GM19043 (cell line): ENCODE results near the gene CMIP.

Source experiments
- ATAC-seq: cut with Tn5 transposase; IDR thresholded peaks from one replicate; pipeline ENCODE4 v1.9.1; 2021; ENCODE audit warnings: low read depth; ENCODE audit not compliant: unreplicated experiment

Gene CMIP

DNA sequence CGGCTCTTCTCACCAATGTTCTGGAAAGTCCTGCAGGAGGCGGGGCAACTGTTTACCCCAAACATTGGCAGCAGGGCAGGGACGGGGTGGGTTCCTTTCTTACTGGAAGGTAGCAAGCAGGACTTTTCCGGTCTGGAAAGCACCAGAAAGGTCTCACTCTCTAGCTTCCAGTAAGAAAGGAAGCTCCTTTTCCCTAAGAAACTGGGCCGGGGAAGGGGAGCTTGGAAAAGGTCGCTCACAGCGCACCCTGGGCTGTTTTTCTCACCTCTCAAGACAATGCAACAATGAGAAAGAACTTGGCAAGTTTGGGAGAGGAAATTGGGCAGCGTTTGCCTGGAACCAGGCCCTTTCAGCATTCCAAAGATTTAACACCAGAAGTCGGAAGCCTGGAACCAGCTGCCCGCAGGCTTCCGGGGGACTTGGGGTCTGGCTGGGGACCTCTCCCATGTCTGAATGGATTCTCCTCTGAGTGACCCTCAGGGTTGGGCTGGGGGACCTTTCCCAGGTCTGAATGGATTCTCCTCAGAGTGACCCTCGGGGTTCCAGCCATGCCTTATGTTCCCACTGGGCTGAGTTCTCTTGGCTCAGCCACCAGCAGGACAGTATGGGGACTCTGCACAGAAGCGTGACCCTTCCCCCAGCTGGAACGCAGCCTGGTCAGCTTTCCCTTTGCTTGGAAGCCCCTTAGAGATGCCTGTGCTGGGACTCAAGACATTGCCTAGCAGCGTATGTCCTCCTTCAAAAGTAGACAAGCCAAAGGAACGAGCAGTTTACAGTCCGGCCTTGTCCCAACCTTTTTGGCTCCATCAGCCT lies 167.9 kb downstream of the CMIP start:
- ATAC-seq = no peak

DNA sequence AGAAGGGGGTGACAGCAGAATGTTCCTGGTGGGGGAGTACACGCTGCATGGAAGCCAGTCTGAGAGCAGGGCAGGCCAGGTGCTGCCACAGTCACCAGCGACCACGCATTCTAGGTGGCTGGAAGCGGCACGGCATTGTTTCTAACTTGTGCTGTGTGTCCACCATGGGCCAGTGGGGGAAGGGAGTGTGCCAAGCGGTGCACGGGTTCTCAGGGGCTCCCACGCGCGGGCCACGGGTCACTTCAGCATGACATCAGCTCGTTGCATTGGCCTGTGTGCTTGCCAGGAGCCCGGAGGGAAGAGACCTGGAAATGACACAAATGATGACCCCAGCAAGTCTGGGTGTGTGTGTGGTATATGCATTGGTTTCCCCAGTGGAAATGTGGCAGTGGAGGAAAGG lies 169.6 kb downstream of the CMIP start:
- no peak for ATAC-seq

DNA sequence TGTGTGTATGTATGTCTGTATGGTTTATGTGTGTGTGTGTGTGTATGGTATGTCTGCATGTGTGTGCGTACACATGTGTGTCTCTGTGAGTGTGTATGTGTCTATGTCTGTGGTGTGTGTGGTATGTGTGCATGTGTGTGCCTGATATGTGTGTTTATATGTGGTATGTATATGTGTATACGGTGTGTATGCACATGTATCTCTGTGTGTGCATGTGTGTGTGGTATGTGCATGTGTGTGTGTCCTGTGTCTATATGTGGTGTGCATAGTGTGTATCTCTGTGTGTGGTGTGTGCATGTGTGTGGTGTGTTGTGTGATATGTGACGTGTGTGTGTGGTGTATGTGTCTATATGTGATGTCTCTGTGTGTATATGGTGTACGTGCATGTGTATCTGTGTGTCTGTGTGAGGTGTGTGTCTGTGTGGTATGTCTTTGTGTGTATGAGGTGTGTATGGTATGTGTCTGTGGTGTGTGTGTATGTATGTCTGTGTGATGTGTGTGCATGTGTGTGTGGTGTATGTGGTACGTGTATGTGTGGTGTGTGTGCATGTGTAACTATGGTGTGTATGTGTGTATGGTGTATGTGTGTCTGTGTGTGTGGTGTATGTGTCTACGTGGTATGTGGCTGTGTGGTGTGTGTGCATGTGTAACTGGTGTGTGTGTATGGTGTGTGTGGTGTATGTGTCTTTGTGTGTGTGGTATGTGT lies 170.2 kb downstream of the CMIP start:
- no peak for ATAC-seq

DNA sequence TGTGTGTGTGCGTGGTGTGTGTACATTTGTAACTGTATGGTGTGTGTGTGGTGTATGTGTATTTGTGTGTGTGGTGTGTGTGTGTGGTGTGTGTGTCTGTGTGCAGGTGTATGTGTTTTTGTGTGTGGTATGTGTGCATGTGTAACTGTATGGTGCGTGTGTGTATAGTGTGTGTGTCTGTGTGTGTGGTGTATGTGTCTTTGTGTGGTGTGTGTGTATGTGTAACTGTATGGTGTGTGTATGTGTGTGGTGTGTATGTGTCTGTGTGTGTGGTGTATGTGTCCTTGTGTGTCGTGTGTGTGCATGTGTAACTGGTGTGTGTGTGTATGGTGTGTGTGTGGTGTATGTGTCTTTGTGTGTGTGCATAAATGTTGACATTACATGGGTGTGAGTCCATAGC lies 170.8 kb downstream of the CMIP start:
- no peak for ATAC-seq

DNA sequence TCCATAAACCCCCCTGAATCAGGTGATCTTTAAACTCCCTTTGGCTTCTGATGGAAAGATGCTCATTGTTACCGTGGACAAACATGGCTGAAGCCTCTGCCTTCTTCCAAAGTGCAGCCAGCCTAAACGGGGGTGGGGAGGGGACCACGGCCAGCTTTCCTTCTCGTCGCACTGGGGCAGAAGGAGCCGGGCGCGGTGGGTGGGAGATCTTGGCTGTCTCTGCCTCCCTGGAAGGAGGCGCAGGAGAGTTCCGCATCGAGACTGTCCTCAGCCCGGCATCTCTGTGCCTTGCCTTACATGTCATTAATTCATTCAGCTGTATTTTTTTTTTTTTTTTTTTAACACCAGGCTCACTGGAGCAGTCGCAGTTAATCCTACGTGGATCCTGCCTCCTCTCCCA lies 171.2 kb downstream of the CMIP start:
- ATAC-seq = no peak

DNA sequence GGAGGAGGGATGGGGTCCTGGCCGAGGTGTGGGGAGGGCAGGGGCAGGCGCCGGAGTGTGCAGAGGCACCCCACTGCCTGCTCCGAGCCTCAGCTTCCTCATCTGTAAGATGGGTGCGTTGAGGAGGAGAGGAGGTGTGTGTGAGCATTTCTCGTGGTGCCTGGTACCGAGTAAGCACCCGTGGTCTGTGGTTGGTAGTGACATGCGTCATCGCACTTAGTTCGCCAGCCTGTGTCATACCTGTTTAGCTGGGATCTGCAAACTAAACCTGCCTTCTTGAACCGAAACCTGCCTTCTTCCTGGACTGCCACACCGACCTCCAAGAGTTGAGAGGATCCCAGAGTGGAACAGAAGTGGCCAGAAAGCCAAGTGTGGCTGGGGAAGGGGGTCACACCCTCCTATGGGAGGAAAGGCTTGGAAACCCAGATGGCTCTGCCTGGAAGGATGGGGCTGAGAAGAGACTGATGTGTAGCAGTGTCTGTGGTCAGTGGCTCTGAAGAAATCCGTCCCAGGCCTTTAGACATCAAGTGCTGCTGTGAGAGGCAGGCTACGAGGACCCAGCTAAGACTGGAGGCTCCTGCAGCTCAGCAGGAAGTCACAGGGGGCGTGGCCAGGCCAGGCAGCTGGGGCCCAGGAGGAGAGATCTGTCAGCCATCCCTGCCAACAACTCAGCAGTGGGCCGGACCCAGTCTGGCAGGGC lies 171.9 kb downstream of the CMIP start:
- ATAC-seq = peak; percentile 85

DNA sequence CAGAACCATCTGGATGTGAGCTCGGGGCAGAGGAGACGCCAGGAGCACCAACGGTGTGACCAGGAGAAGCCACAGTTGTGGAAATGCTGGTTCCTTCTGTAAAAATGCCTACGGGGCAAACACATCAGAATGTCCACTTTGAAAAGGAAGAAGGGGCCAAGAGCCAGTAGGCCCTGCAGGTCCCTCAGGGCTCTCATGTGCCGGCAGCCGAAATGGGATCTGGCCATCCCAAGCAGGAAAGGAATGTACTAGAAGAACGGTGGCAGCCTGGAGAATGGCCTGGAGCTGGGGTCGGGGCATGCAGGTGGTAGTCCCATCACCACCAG lies 172.4 kb downstream of the CMIP start:
- ATAC-seq = no peak

DNA sequence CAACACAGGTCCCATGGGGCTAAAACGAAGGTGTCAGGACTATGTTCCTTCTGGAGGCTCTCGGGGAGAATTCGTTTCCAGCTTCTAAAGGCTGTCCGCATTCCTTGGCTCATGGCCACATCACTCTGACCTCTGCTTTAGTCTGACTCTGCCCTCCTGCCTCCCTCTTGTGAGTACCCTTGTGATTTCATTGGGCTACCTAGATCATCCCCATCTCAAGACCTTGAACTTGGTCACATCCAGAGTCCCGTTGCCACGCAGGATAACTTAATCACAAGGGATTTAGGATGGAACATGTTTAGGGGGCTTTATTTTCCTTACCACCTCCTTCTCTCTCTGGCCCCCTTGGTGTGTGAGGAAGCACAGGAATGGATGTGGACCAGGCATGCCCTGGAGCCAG lies 173.6 kb downstream of the CMIP start:
- no peak for ATAC-seq

DNA sequence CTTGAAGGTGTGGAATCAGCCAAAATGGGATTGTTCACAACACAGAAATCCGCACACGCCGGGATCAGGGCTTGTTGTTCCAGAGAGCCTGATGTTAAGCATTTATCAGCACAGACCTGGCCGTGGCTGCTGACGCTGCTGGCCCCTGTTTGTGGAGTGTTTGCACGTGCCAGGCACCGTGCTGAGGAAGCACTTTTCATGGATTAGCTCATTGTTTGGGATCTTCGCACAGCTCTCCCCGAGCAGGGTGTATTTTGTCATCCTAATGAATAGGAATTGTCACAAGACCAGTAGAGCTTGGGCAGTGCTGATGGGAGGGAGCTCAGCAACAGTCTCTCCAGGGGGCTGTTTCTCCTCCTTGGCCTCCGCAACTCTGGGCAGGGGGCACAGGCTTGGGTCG lies 174.1 kb downstream of the CMIP start:
- ATAC-seq = no peak

DNA sequence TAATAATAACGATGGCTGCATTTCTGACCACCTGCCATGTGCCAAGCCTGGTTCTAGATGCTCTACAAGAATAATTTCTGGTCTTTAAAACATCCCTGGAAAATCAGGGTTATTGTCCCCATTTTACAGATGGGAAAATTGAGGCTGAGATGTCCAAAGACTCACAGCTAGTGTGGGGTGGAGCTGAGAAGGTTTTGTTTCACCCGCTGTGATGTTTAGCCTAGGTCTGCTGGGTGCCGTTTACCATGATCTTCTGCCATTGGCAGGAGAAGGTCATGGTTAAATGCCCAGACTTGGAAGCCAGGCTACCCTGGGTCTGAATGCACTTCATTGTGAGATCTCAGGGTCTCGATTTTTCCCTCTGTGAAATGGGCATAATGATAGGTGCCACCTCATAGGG lies 175.4 kb downstream of the CMIP start:
- ATAC-seq = no peak

DNA sequence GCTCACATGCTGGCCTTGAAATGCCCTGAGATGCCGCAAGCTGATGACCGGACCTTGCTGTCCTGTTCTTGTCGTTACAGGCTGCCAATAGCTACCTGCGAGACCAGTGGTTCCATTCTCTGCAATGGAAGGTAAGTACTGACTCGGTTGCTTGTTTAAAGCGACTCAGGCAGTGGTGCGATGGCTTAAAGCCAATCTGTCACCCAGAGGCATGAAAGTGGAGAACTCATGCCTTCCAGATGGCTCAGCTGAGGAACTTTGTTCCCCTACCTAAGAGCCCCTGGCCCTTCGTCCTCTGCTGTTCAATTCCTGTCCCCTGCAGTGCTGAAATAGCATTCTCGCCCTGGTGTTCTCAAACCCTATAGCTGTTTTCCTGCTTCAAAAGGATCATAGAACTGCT lies 176.2 kb downstream of the CMIP start:
- no peak for ATAC-seq

DNA sequence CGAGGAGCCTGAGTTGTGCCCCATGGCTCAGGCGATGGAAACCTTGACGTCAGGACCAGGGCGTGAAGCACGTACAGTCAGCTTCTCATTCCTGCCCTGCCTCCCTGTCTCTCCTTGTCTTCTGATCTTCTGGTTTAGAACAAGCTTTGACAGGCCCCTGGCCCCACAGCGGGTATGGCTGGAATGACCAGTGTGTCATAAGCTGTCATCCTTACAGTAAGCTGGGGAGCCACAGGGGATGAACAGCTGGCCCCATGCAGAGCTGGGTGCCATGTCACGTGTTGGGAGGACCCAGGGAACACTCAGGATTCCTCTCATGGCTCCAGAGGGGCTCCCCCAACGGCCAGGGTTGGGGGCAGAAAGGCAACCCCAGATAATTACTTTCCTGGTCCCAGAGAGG lies 176.9 kb downstream of the CMIP start:
- ATAC-seq = no peak

DNA sequence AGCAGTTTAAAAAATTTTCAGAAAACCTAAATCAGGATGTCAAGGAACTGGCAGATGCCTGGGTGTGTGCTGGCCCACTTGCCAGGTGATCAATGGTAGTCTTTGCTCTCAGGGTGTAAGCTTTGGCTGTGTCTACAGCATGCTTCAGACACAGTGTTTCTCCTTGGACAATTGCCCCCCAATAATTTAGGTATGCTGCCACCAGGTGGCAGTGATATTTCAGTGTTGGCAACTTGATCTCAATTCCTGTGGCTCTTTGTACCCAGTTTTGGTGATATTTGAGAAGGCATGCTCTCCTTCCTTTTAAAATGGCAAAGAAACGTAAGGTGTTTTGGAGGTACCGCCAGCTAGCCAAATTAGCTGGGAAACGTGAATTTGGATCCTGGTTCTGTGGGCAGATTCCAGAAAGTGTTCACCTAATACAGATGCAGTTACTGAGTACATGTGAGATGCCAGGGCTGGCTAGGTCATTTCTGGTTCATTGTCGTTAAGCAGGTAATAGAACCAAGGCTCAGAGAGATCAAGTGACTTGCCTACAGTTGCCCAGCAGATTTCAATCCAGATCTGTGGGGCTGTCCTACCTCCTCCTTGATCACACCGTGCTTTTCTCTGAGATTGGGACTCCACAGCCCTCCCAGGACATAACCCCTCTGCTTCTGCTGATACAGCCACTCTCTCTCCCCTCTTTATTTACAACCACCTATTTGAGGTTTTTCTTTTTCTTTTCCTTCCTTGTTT lies 178.9 kb downstream of the CMIP start:
- ATAC-seq = no peak

DNA sequence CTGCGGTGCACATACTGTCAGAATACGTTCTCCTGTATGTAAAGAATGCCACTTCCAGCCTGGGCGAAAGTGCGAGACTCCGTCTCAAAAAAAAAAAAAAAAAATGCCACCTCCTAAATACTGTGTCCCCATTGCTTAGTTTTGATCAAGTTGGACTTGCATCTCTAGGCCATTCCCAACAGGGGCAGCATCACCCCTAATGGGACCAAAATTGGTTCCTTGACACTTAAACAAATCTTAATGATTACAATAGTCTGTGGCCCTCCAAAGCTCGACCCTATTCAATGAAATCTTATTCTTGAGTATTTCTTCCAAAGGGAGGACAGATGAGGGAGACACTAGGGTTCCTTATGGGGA lies 179.8 kb downstream of the CMIP start:
- no peak for ATAC-seq

DNA sequence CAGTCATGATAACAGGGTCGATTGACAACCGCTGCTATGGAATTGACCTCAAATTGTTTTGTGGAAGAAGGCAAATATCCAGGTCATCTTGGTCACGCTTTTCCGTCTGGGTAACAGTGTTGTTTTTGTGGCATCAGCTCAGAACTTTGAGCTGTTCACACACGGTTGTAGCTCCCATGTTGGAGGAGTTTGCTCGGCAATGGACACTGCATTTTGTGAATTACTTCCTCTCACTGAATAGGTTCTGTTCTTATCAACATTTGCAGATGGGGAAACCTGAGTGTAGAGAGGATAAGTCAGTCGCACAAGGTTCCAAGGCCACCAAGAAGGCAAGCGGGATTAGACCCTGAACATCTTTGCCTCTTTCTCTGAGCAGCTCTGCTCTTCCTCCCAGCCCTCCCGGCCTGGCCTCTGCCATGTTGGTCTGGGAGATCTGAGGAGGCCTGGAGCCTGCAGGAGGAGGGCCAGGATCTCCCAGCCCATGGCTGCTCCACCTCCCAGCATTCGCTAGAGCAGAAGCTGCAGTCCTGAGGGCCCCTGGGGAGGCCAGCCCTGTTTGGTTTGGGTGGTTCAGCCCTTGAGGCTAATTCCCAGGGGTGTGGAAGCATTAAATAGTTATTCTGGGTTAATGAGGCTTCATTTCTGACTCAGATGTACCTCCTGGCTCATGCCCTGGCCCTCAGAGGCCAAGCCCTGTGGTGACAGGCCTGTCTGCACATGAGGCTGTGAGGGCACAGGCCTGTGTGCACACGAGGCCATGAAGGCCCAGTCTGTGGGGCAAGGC lies 180.3 kb downstream of the CMIP start:
- no peak for ATAC-seq

DNA sequence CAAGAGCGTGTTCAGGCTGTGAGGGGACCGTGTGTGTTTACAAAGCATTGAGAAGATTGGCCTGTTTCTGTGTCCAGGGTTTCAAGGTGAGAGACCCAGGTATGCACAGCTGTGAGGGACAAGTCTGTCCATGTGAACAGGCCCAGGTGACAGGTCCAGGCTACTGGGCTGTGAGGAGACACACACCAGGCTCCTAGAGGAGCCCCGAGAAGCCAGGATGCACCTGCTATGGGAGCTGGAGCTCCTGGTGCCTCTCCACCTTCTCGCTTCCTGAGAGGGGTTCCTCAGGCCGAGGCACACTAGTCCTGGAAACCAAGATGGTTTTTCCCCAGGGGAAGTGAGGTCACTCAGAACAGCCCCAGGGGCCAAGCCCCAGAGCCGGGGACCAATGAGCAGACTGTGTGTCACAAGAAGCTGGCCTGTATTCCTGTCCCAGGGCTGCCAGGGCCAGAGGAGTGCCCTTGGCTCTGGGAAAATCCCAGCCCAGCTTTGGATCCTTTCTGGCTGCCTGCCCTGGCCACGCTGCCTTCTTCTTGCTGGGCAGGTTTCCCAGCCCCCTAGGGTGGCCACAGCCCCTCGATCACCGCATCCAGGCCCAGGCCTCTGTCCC lies 181.0 kb downstream of the CMIP start:
- no peak for ATAC-seq

DNA sequence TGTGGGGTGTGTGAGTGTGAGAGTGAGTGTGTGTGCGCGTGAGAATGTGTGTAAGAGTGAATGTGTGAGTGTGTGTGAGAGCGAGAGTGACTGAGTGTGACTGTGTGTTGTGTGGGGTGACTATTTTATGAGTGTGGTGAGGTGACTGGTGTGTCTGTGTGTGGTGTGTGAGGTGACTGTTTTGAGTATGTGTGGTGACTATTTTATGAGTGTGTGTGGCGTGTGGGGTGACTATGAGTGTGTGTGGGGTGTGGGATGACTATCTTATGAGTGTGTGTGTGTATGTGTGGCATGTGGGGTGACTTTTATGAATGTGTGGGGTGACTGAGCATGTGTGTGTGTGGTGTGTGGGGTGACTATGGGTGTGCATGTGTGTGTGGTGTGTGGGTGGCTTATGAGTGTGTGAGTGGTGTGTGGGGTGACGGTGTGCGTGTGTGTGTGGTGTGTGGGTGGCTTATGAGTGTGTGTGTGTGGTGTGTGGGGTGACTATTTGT lies 181.6 kb downstream of the CMIP start:
- no peak for ATAC-seq

DNA sequence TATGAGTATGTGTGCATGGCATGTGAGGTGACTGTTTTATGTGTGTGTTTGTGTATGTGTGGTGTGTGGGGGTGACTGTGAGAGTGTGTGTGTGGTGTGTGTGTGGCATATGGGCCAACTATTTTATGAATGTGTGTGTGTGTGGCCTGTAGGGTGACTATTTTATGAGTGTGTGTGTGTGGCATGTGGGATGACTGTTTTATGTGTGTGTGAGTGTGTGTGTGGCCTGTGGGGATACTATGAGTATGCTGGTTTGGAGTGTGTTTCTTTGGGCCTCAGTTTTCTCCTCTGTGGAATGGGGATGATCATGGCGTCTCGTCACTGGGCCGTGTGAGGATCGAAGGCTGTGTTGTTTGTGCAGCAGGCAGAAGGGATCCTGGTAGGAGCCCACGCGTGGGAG lies 182.4 kb downstream of the CMIP start:
- no peak for ATAC-seq

DNA sequence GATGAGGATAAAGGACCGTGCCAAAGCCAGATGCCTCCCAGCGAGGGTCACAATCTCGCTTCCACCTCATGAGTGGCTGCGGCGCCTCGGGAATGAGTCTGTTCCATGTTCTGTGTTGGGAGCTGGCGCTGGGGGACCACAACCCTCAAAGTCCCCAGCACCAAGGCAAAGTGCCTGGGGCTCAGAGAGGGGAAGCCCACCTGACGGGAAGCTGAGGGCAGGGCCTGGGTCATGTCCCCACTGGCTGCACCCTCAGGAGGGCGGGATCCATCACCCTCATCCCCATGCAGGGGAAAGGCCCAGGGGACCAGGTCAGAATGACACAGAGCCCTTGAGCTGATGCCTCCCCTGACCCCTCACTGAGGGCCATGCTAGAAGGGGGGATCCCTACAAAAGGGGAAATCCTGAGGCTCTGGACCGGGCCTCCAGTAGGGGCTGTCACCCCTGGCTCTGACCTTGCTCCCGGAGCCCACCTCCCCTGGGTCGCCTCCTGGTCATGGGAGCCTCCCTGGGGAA lies 183.2 kb downstream of the CMIP start:
- no peak for ATAC-seq
